ENCODE measurements around the gene NME4. TPM values are rescaled to one million over a fixed set of nuclear protein-coding genes. Genes with fewer than 3 reads are reported as not detected.

The NME4 gene
- total and polyA plus RNA-seq, 8 donors: 11.0 to 68.6 (median 22.6) TPM

DNA sequence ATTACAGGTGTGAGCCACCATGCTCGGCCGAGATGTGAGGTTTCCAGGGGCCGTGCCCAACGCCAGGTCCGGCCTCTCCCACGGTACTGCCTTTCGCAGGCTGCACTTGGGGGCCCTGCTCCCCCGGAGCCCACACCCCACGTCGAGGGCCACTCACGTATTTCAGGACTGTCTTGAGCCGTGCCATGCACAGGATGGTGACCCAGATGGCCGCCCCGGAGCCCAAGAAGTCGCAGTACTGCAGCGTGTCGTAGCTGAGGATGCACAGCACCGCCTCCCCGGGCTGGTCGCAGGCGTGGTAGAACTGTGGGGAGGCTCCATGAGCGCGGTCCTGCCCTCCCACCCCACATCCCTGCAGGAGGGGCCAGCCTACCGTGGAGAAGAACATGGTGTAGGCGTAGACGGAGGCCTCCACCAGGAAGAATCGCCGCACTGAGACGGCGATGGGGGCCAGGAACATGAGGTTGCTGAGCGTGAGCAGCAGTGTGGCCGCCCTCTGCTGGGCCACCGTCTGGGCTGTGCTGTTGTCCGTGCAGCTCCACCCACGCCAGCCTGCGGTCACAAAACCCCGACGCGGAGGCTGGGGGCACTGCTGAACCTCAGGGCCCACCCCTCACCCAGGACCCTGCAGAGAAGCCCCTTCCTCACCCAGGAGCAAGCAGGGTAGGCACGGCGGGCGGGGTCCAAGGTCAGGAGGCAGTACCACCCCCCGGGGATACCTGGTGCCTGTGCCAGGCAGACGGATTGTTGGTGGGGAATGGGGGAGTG, 23.0 kb upstream of the NME4 start:
- no peak overlapping the region for H3K27ac ChIP-seq
- 91% methylated on average over 43 to 44 of the region's 44 CpGs for WGBS, 2 donors
- peaks cover 0 to 15% (median 6%) of the 10 kb centered on the region in 3 donors for H3K4me1 ChIP-seq
- intact Hi-C loops (cut with DNase I): no loop called here
- TF ChIP-seq, protein P1, sequence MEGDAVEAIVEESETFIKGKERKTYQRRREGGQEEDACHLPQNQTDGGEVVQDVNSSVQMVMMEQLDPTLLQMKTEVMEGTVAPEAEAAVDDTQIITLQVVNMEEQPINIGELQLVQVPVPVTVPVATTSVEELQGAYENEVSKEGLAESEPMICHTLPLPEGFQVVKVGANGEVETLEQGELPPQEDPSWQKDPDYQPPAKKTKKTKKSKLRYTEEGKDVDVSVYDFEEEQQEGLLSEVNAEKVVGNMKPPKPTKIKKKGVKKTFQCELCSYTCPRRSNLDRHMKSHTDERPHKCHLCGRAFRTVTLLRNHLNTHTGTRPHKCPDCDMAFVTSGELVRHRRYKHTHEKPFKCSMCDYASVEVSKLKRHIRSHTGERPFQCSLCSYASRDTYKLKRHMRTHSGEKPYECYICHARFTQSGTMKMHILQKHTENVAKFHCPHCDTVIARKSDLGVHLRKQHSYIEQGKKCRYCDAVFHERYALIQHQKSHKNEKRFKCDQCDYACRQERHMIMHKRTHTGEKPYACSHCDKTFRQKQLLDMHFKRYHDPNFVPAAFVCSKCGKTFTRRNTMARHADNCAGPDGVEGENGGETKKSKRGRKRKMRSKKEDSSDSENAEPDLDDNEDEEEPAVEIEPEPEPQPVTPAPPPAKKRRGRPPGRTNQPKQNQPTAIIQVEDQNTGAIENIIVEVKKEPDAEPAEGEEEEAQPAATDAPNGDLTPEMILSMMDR (IDR thresholded peaks at IDR 0.05): no peak
- ATAC-seq (no peak), FAIRE-seq (no peak), DNase-seq (peak in 5 of 6 donors; percentile 7 to 75 (median 49))
- no peak overlapping the region for H3K4me3 ChIP-seq
- H3K36me3 ChIP-seq: peaks cover 0 to 34% (median 3%) of the 10 kb centered on the region in 3 donors
- H3K27me3 ChIP-seq: no peaks in the 10 kb centered on the region
- H3K9me3 ChIP-seq: no peaks in the 10 kb centered on the region

DNA sequence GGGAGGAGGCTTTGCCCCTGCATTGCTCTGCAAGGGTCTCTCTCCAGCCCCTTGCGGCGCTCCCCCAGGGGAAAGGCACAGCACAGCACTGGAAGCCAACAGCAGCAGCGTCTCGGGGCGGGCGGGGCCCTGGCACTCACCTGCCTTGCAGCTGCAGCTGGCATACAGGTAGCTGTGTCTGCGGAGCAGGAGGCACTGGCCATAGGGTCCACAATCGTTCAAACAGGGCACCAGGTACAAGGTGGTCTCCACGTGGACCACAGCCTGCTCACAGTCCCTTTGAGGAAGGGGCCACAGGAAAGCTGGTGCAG, 22.4 kb upstream of the NME4 start:
- Histone ChIP-seq H3K27ac (no peak overlapping the region), H3K9me3 (no peaks in the 10 kb centered on the region), H3K4me3 (no peak overlapping the region), H3K4me1 (peaks cover 2 to 14% (median 9%) of the 10 kb centered on the region in 3 donors), H3K36me3 (peaks cover 0 to 34% (median 3%) of the 10 kb centered on the region in 3 donors), H3K27me3 (no peaks in the 10 kb centered on the region)
- TF ChIP-seq, protein P1 (IDR thresholded peaks at IDR 0.05): no peak
- intact Hi-C loops (cut with DNase I): no loop called here
- peak in 2 of 6 donors; percentile 16 to 56 for DNase-seq
- ATAC-seq: no peak
- WGBS, 2 donors: 76 to 80% methylated on average over 9 of the region's 9 CpGs
- FAIRE-seq: no peak

DNA sequence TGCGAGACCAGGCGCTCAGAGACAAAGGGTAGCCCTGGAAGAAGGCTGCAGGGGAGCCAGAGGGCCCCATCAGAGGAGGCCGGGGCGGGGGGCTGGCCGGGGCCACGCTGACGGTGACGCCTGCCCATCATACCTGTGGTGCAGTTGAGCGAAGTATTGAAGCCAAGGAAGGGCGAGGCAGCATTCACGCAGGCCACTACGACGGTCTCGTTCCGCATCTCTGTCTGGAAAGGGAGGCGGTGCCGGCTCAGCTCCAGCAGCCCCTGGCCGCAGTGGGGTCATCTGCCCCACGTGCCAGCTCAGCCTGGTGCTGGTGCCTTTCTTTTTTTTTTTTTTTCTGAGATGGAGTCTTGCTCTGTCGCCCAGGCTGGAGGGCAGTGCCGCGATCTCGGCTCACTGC, 21.8 kb upstream of the NME4 start:
- TF ChIP-seq, protein P1 (IDR thresholded peaks at IDR 0.05): no peak
- ATAC-seq: no peak
- WGBS, 2 donors: 95% methylated on average over 13 to 23 of the region's 23 CpGs
- Histone ChIP-seq H3K36me3 (peaks cover 0 to 34% (median 3%) of the 10 kb centered on the region in 3 donors), H3K27me3 (no peaks in the 10 kb centered on the region), H3K4me1 (peaks cover 8 to 18% (median 15%) of the 10 kb centered on the region in 3 donors), H3K4me3 (no peak overlapping the region), H3K9me3 (no peaks in the 10 kb centered on the region), H3K27ac (no peak overlapping the region)
- peak in 1 of 6 donors; percentile 34 for DNase-seq
- FAIRE-seq: no peak
- intact Hi-C loops (cut with DNase I): no loop called here

DNA sequence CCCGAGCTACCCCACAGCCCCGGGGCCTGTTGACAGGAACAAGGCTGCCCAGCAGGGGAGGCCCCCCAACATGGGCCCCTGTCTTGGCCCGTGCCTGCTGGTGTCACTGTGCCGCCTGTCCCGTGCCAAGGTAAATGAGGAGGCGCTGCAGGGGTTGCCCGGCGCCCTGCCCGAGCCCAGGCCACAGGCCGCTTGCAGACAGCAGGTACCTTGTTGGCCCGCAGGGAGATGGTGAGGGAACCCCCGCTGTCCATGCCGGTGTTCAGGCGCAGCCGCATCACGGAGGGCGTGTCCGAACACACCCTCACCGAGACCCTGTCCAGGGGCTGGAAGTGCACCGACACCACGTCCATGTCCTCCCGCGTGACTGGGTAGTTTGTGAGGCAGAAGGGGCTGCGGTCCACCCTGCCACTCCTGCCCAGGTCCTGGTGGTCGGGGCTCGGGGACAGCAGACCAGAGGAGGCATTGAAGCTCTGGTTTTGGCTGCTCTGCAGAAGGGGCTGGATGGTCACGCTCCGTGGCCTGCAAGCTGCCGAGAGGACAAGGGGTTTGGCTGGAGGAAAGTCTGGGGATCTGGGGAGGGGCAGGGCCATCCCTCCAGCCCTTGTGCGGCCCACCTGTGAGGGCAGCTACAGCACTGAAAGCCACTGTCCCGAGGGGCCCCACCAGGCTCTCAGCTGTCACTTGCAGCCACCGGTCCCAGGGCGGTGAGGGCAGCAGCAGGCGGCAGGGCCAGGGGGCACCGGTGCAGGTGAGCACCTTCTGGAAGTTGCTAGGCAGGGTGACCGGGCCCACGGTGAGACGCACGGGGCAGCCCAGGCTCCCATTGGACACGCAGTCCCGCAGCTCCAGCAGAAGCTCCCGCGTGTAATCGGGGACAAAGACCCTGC, 20.8 kb upstream of the NME4 start:
- H3K4me1 ChIP-seq: peaks cover 9 to 16% (median 9%) of the 10 kb centered on the region in 3 donors
- no peaks in the 10 kb centered on the region for H3K27me3 ChIP-seq
- TF ChIP-seq, protein P1 (IDR thresholded peaks at IDR 0.05): no peak
- 90 to 92% methylated on average over 44 of the region's 44 CpGs for WGBS, 2 donors
- no peak overlapping the region for H3K4me3 ChIP-seq
- DNase-seq: peak in 5 of 6 donors; percentile 11 to 80 (median 49)
- intact Hi-C loops (cut with DNase I): no loop called here
- no peak for ATAC-seq
- peaks cover 0 to 34% (median 3%) of the 10 kb centered on the region in 3 donors for H3K36me3 ChIP-seq
- H3K27ac ChIP-seq: no peak overlapping the region
- no peaks in the 10 kb centered on the region for H3K9me3 ChIP-seq
- no peak for FAIRE-seq
